ENCODE measurements around the gene CAPN2.
A peak's percentile ranks its signal among the peaks of the same experiment; 100 is the strongest.

Gene CAPN2

GRCh38 chr1:223755432-223755792 is 43.1 kb downstream of the CAPN2 start:
- Histone ChIP-seq H3K36me3 (ENCODE audit: control insufficient read depth, insufficient read depth, low read length) (no peaks in the 10 kb centered on the region), H3K27ac (ENCODE audit: low read length) (no peak overlapping the region), H3K9me3 (ENCODE audit: control insufficient read depth, insufficient read depth, low read length) (no peaks in the 10 kb centered on the region), H3K4me3 (ENCODE audit: low read length) (no peak overlapping the region), H3K27me3 (ENCODE audit: control insufficient read depth, insufficient read depth, low read length) (no peaks in the 10 kb centered on the region), H3K4me1 (ENCODE audit: control insufficient read depth, insufficient read depth, low read length) (peaks cover 6% of the 10 kb centered on the region)
- no peak for DNase-seq (ENCODE audit: low read depth, low spot score)
- no CpG with 5 or more reads among the region's 9 CpGs for WGBS (ENCODE audit: insufficient coverage, insufficient read length)

GRCh38 chr1:223755992-223756775 is 43.8 kb downstream of the CAPN2 start:
- H3K4me1 ChIP-seq (ENCODE audit: control insufficient read depth, insufficient read depth, low read length): peaks cover 6% of the 10 kb centered on the region
- H3K36me3 ChIP-seq (ENCODE audit: control insufficient read depth, insufficient read depth, low read length): no peaks in the 10 kb centered on the region
- no CpG with 5 or more reads among the region's 13 CpGs for WGBS (ENCODE audit: insufficient coverage, insufficient read length)
- no peak for DNase-seq (ENCODE audit: low read depth, low spot score)
- H3K4me3 ChIP-seq (ENCODE audit: low read length): no peak overlapping the region
- H3K9me3 ChIP-seq (ENCODE audit: control insufficient read depth, insufficient read depth, low read length): no peaks in the 10 kb centered on the region
- no peaks in the 10 kb centered on the region for H3K27me3 ChIP-seq (ENCODE audit: control insufficient read depth, insufficient read depth, low read length)
- H3K27ac ChIP-seq (ENCODE audit: low read length): no peak overlapping the region

- no peaks in the 10 kb centered on the region for H3K36me3 ChIP-seq (ENCODE audit: control insufficient read depth, insufficient read depth, low read length)
- DNase-seq (ENCODE audit: low read depth, low spot score): no peak
- no peak overlapping the region for H3K27ac ChIP-seq (ENCODE audit: low read length)
- H3K4me1 ChIP-seq (ENCODE audit: control insufficient read depth, insufficient read depth, low read length): peaks cover 6% of the 10 kb centered on the region
- H3K4me3 ChIP-seq (ENCODE audit: low read length): no peak overlapping the region
- WGBS (ENCODE audit: insufficient coverage, insufficient read length): no CpG with 5 or more reads among the region's 20 CpGs
- no peaks in the 10 kb centered on the region for H3K27me3 ChIP-seq (ENCODE audit: control insufficient read depth, insufficient read depth, low read length)
- no peaks in the 10 kb centered on the region for H3K9me3 ChIP-seq (ENCODE audit: control insufficient read depth, insufficient read depth, low read length)
Observed at GRCh38 chr1:223756806-223757700, 44.7 kb downstream of the CAPN2 start.

- Histone ChIP-seq H3K36me3 (ENCODE audit: control insufficient read depth, insufficient read depth, low read length) (no peaks in the 10 kb centered on the region), H3K4me3 (ENCODE audit: low read length) (no peak overlapping the region), H3K9me3 (ENCODE audit: control insufficient read depth, insufficient read depth, low read length) (no peaks in the 10 kb centered on the region), H3K4me1 (ENCODE audit: control insufficient read depth, insufficient read depth, low read length) (no peaks in the 10 kb centered on the region), H3K27me3 (ENCODE audit: control insufficient read depth, insufficient read depth, low read length) (no peaks in the 10 kb centered on the region), H3K27ac (ENCODE audit: low read length) (no peak overlapping the region)
- no CpG with 5 or more reads among the region's 9 CpGs for WGBS (ENCODE audit: insufficient coverage, insufficient read length)
- DNase-seq (ENCODE audit: low read depth, low spot score): no peak
Observed at GRCh38 chr1:223758734-223759133, 46.4 kb downstream of the CAPN2 start.

- Histone ChIP-seq H3K27ac (ENCODE audit: low read length) (no peak overlapping the region), H3K36me3 (ENCODE audit: control insufficient read depth, insufficient read depth, low read length) (no peaks in the 10 kb centered on the region), H3K27me3 (ENCODE audit: control insufficient read depth, insufficient read depth, low read length) (no peaks in the 10 kb centered on the region), H3K4me3 (ENCODE audit: low read length) (no peak overlapping the region), H3K4me1 (ENCODE audit: control insufficient read depth, insufficient read depth, low read length) (no peaks in the 10 kb centered on the region), H3K9me3 (ENCODE audit: control insufficient read depth, insufficient read depth, low read length) (no peaks in the 10 kb centered on the region)
- DNase-seq (ENCODE audit: low read depth, low spot score): peak; percentile 45
- WGBS (ENCODE audit: insufficient coverage, insufficient read length): no CpG with 5 or more reads among the region's 13 CpGs
Observed at GRCh38 chr1:223759273-223759672, 46.9 kb downstream of the CAPN2 start.

- Histone ChIP-seq H3K4me3 (ENCODE audit: low read length) (no peak overlapping the region), H3K4me1 (ENCODE audit: control insufficient read depth, insufficient read depth, low read length) (no peaks in the 10 kb centered on the region), H3K27me3 (ENCODE audit: control insufficient read depth, insufficient read depth, low read length) (no peaks in the 10 kb centered on the region), H3K36me3 (ENCODE audit: control insufficient read depth, insufficient read depth, low read length) (no peaks in the 10 kb centered on the region), H3K27ac (ENCODE audit: low read length) (no peak overlapping the region), H3K9me3 (ENCODE audit: control insufficient read depth, insufficient read depth, low read length) (no peaks in the 10 kb centered on the region)
- WGBS (ENCODE audit: insufficient coverage, insufficient read length): no CpG with 5 or more reads among the region's 6 CpGs
- DNase-seq (ENCODE audit: low read depth, low spot score): no peak
Observed at GRCh38 chr1:223760833-223761232, 48.5 kb downstream of the CAPN2 start.

GRCh38 chr1:223761411-223761810 is 49.1 kb downstream of the CAPN2 start:
- no peak overlapping the region for H3K27ac ChIP-seq (ENCODE audit: low read length)
- H3K36me3 ChIP-seq (ENCODE audit: control insufficient read depth, insufficient read depth, low read length): no peaks in the 10 kb centered on the region
- no peaks in the 10 kb centered on the region for H3K4me1 ChIP-seq (ENCODE audit: control insufficient read depth, insufficient read depth, low read length)
- no peaks in the 10 kb centered on the region for H3K27me3 ChIP-seq (ENCODE audit: control insufficient read depth, insufficient read depth, low read length)
- no peak for DNase-seq (ENCODE audit: low read depth, low spot score)
- H3K4me3 ChIP-seq (ENCODE audit: low read length): no peak overlapping the region
- H3K9me3 ChIP-seq (ENCODE audit: control insufficient read depth, insufficient read depth, low read length): no peaks in the 10 kb centered on the region
- WGBS (ENCODE audit: insufficient coverage, insufficient read length): no CpG with 5 or more reads among the region's 7 CpGs

- no peaks in the 10 kb centered on the region for H3K9me3 ChIP-seq (ENCODE audit: control insufficient read depth, insufficient read depth, low read length)
- no CpG with 5 or more reads among the region's 5 CpGs for WGBS (ENCODE audit: insufficient coverage, insufficient read length)
- H3K27me3 ChIP-seq (ENCODE audit: control insufficient read depth, insufficient read depth, low read length): no peaks in the 10 kb centered on the region
- no peaks in the 10 kb centered on the region for H3K36me3 ChIP-seq (ENCODE audit: control insufficient read depth, insufficient read depth, low read length)
- DNase-seq (ENCODE audit: low read depth, low spot score): no peak
- no peak overlapping the region for H3K27ac ChIP-seq (ENCODE audit: low read length)
- no peak overlapping the region for H3K4me3 ChIP-seq (ENCODE audit: low read length)
- H3K4me1 ChIP-seq (ENCODE audit: control insufficient read depth, insufficient read depth, low read length): no peaks in the 10 kb centered on the region
Observed at GRCh38 chr1:223763251-223763650, 50.9 kb downstream of the CAPN2 start.

- no peak overlapping the region for H3K4me3 ChIP-seq (ENCODE audit: low read length)
- no peaks in the 10 kb centered on the region for H3K27me3 ChIP-seq (ENCODE audit: control insufficient read depth, insufficient read depth, low read length)
- H3K4me1 ChIP-seq (ENCODE audit: control insufficient read depth, insufficient read depth, low read length): no peaks in the 10 kb centered on the region
- no peak for DNase-seq (ENCODE audit: low read depth, low spot score)
- WGBS (ENCODE audit: insufficient coverage, insufficient read length): no CpG with 5 or more reads among the region's 5 CpGs
- H3K27ac ChIP-seq (ENCODE audit: low read length): no peak overlapping the region
- H3K36me3 ChIP-seq (ENCODE audit: control insufficient read depth, insufficient read depth, low read length): no peaks in the 10 kb centered on the region
- H3K9me3 ChIP-seq (ENCODE audit: control insufficient read depth, insufficient read depth, low read length): no peaks in the 10 kb centered on the region
Observed at GRCh38 chr1:223763881-223764280, 51.5 kb downstream of the CAPN2 start.

- no peak overlapping the region for H3K4me3 ChIP-seq (ENCODE audit: low read length)
- no peaks in the 10 kb centered on the region for H3K36me3 ChIP-seq (ENCODE audit: control insufficient read depth, insufficient read depth, low read length)
- no peak overlapping the region for H3K27ac ChIP-seq (ENCODE audit: low read length)
- DNase-seq (ENCODE audit: low read depth, low spot score): no peak
- no CpG with 5 or more reads among the region's 9 CpGs for WGBS (ENCODE audit: insufficient coverage, insufficient read length)
- H3K9me3 ChIP-seq (ENCODE audit: control insufficient read depth, insufficient read depth, low read length): no peaks in the 10 kb centered on the region
- H3K27me3 ChIP-seq (ENCODE audit: control insufficient read depth, insufficient read depth, low read length): no peaks in the 10 kb centered on the region
- H3K4me1 ChIP-seq (ENCODE audit: control insufficient read depth, insufficient read depth, low read length): no peaks in the 10 kb centered on the region
Observed at GRCh38 chr1:223765036-223765718, 52.8 kb downstream of the CAPN2 start.
